ENCODE results near the gene RPL31.

DNA sequence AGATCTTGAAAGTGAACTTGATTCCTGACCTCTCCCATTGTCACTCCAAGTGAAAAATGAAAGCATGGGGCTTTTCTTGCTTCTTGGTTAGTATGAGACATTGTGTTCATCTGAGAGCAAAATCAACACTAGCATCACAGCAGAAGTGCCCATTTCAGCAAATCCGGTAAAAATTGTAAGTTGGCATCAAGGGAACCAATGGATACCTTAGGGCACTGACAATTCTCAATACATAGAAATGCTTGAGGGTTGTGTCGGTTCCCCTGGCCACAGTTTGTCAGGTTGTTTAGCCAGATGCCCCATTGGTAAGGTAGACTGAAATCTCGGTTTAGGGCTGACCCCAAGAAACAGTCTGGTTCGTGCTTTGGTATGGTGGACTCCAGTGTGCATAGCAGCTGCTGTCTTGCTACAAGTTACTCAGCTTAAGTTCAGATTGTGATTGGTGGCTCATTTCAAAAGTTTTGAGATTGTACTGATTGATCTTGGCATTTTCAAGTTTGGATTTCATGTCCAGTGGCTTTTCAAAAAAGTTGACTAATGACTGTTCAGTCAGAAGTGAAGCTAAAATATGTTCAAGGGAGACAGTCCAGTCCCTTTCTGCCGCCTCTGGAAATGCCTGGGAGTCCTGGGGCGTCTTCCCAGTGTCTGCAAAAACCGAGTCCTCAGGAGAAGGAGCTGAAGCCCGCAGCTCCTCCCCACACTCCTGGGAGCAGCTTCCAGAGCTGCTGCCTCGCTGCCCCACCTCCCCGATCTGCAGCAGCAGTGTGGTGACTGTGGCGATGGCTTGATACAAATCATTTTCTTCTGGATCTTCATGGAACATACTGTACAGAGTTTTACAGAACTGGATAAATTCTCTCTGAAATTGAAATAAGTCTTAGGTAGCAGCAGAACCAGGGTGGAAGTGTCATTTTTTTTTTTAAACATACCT is 5.6 kb downstream of the RPL31 start:
- TF ChIP-seq, protein P1, sequence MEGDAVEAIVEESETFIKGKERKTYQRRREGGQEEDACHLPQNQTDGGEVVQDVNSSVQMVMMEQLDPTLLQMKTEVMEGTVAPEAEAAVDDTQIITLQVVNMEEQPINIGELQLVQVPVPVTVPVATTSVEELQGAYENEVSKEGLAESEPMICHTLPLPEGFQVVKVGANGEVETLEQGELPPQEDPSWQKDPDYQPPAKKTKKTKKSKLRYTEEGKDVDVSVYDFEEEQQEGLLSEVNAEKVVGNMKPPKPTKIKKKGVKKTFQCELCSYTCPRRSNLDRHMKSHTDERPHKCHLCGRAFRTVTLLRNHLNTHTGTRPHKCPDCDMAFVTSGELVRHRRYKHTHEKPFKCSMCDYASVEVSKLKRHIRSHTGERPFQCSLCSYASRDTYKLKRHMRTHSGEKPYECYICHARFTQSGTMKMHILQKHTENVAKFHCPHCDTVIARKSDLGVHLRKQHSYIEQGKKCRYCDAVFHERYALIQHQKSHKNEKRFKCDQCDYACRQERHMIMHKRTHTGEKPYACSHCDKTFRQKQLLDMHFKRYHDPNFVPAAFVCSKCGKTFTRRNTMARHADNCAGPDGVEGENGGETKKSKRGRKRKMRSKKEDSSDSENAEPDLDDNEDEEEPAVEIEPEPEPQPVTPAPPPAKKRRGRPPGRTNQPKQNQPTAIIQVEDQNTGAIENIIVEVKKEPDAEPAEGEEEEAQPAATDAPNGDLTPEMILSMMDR (IDR thresholded peaks at IDR 0.05) = no peak
- no peak for TF ChIP-seq POLR2A (IDR thresholded peaks at IDR 0.05)
